Upper lobe of left lung (tissue), 4 donors: ENCODE measurements around the gene IL36B.

ENCODE experiments used
- CTCF ChIP-seq, 6 experiments: fragments of 450-650 bp in 4 of 6; fragments of 200-600 bp in 2 of 6; sonication (generic) in 2 of 6; IDR thresholded peaks; one replicate each; pipeline ENCODE4 v1.5.1; 2016 to 2019; ENCODE audit warnings: antibody characterized with exemption in 6 of 6
- EP300 ChIP-seq, 4 donors: sonication (generic); formaldehyde crosslinking; IDR thresholded peaks; one replicate each; pipeline ENCODE4 v1.5.1; 2017; ENCODE audit warnings: antibody characterized with exemption in 4 of 4, control low read depth in 2 of 4

GRCh38 chr2:113053666-113054065 lies 999 bp upstream of the IL36B start:
- TF ChIP-seq CTCF (IDR thresholded peaks at IDR 0.05), result no peak
- no peak for TF ChIP-seq EP300 (IDR thresholded peaks at IDR 0.05)
